Hepatocyte (in vitro differentiated cells): Measurements from ENCODE around the gene SCAMP3. TPM values are rescaled to one million over a fixed set of nuclear protein-coding genes. Genes with fewer than 3 reads are reported as not detected.

Experiments used
- DNase-seq: peaks from one replicate; pipeline ENCODE4 v3.0.0-alpha.2; 2016; ENCODE audit warnings: low spot score
- H2AFZ ChIP-seq: fragments of 200-600 bp; sonication (generic); 2 replicates; pipeline ENCODE4 v1.6.0; 2016; ENCODE audit warnings: antibody characterized with exemption, mild to moderate bottlenecking
- H3K27ac ChIP-seq: fragments of 200-600 bp; sonication (generic); 2 replicates; pipeline ENCODE4 v1.5.1; 2016; ENCODE audit warnings: mild to moderate bottlenecking
- H3K27me3 ChIP-seq: fragments of 200-600 bp; sonication (generic); 2 replicates; pipeline ENCODE4 v1.6.1; 2016
- H3K36me3 ChIP-seq: fragments of 200-600 bp; sonication (generic); replicated peaks from 2 replicates; pipeline ENCODE4 v1.5.1; 2016; ENCODE audit warnings: low read depth; ENCODE audit not compliant: insufficient read depth
- H3K4me1 ChIP-seq: fragments of 200-600 bp; sonication (generic); 2 replicates; pipeline ENCODE4 v1.5.1; 2016; ENCODE audit warnings: mild to moderate bottlenecking, moderate library complexity; ENCODE audit not compliant: insufficient read depth
- H3K4me2 ChIP-seq: fragments of 200-600 bp; sonication (generic); 2 replicates; pipeline ENCODE4 v1.6.0; 2016
- H3K4me3 ChIP-seq: fragments of 200-600 bp; sonication (generic); 2 replicates; pipeline ENCODE4 v1.5.1; 2016; ENCODE audit warnings: mild to moderate bottlenecking
- H3K79me2 ChIP-seq: fragments of 200-600 bp; sonication (generic); 2 replicates; pipeline ENCODE4 v1.6.0; 2017; ENCODE audit warnings: mild to moderate bottlenecking
- H3K9me2 ChIP-seq: fragments of 200-600 bp; sonication (generic); replicated peaks from 2 replicates; pipeline ENCODE4 v1.6.0; 2017; ENCODE audit warnings: mild to moderate bottlenecking; ENCODE audit not compliant: insufficient read depth
- H3K9me3 ChIP-seq: fragments of 200-600 bp; sonication (generic); 2 replicates; pipeline ENCODE4 v1.5.1; 2016; ENCODE audit warnings: low read depth, mild to moderate bottlenecking
- H4K20me1 ChIP-seq: fragments of 200-600 bp; sonication (generic); 2 replicates; pipeline ENCODE4 v1.6.0; 2016; ENCODE audit warnings: mild to moderate bottlenecking; ENCODE audit not compliant: insufficient read depth, poor library complexity, severe bottlenecking
- EZH2 ChIP-seq: fragments of 200-600 bp; sonication (generic); IDR thresholded peaks from 2 replicates; pipeline ENCODE4 v1.6.1; 2016; ENCODE audit warnings: antibody characterized with exemption, mild to moderate bottlenecking, borderline replicate concordance
- EZH2phosphoT487 ChIP-seq: fragments of 200-600 bp; sonication (generic); IDR thresholded peaks from one replicate; pipeline ENCODE4 v1.6.1; 2018; ENCODE audit warnings: antibody characterized with exemption, mild to moderate bottlenecking, low read depth, moderate library complexity; ENCODE audit not compliant: unreplicated experiment, severe bottlenecking
- WGBS: methylation state at CpG from one replicate; pipeline ENCODE4 v1.1.6; 2016; ENCODE audit warnings: low lambda C conversion rate; ENCODE audit errors: missing lambda C conversion rate; 5-methylcytosine and 5-hydroxymethylcytosine counted together
- polyA plus RNA-seq: library from polyadenylated mRNA; unstranded; fragments of >200 nt; fragmentation: Nextera tagmentation; extraction: Ambion mirVana; gene quantifications from 2 replicates; pipeline ENCODE4 v1.2.1, GENCODE V29; 2016
- total RNA-seq: library from RNA; depleted of rRNA; stranded (reverse); fragments of >200 nt; gene quantifications from 2 replicates; pipeline ENCODE4 v1.2.3, GENCODE V29; 2014
- TF ChIP-seq, protein P1 (sequence below): fragments of 200-600 bp; sonication (generic); IDR thresholded peaks from 2 replicates; pipeline ENCODE4 v1.5.1; 2016; ENCODE audit warnings: antibody characterized with exemption, mild to moderate bottlenecking; ENCODE audit not compliant: poor library complexity

Gene SCAMP3
- total and polyA plus RNA-seq, 2 experiments from 2014 or later: 45.7 to 114 TPM

DNA sequence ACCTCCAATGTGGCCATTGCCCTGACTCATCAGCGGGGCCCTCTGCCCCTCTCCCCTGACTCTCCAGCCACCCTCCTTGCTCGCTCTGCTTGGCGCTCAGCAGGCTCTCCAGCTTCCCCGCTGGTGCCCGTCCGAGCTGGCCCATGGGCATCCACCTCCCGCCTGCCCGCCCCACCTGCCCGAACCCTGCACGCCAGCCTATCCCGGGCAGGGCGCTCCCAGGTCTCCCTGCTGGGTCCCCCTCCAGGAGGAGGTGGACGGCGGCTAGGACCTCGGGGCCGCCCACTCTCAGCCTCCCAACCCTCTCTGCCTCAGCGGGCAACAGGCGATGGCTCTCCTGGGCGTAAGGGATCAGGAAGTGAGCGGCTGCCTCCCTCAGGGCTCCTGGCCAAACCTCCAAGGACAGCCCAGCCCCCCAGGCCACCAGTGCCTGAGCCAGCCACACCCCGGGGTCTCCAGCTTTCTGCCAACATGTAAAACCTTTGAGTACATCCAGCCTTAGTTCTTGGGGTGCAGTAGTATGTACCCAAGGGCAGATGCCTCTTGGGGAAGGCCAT, 25.9 kb upstream of the SCAMP3 start:
- no peaks in the 10 kb centered on the region for H4K20me1 ChIP-seq
- no peak overlapping the region for H3K4me3 ChIP-seq
- H3K4me1 ChIP-seq: no peaks in the 10 kb centered on the region
- H3K9me3 ChIP-seq: no peaks in the 10 kb centered on the region
- no peak overlapping the region for H3K27ac ChIP-seq
- H3K79me2 ChIP-seq: no peaks in the 10 kb centered on the region
- TF ChIP-seq, protein P1, sequence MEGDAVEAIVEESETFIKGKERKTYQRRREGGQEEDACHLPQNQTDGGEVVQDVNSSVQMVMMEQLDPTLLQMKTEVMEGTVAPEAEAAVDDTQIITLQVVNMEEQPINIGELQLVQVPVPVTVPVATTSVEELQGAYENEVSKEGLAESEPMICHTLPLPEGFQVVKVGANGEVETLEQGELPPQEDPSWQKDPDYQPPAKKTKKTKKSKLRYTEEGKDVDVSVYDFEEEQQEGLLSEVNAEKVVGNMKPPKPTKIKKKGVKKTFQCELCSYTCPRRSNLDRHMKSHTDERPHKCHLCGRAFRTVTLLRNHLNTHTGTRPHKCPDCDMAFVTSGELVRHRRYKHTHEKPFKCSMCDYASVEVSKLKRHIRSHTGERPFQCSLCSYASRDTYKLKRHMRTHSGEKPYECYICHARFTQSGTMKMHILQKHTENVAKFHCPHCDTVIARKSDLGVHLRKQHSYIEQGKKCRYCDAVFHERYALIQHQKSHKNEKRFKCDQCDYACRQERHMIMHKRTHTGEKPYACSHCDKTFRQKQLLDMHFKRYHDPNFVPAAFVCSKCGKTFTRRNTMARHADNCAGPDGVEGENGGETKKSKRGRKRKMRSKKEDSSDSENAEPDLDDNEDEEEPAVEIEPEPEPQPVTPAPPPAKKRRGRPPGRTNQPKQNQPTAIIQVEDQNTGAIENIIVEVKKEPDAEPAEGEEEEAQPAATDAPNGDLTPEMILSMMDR: no peak
- TF ChIP-seq EZH2phosphoT487 (no peak), EZH2 (no peak)
- no peaks in the 10 kb centered on the region for H3K9me2 ChIP-seq
- no peak for DNase-seq
- 96% methylated on average over 20 of the region's 21 CpGs for WGBS
- no peaks in the 10 kb centered on the region for H3K27me3 ChIP-seq
- no peak overlapping the region for H3K4me2 ChIP-seq
- no peak overlapping the region for H2AFZ ChIP-seq
- H3K36me3 ChIP-seq: no peaks in the 10 kb centered on the region

DNA sequence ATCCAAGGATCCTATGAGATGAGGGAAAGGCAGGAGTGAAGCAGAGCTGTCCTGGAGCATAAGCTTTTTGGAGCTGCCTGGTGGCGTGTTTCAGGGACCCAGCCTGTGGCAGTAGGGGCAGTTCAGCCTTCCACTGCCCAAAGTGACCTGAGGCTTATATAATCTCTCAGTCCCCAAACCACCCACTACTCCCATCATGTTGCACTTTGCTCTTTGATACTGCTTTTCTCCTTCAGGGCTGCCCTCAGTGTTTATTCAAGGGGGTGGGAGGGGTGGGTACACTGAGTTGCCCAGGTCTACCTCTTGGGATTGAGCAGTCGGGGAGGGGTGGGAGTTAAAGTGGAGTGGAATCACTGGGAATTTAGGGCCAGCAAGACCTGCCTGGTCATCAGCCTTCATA, 24.4 kb upstream of the SCAMP3 start:
- no peak for DNase-seq
- no peak overlapping the region for H3K4me3 ChIP-seq
- TF ChIP-seq EZH2phosphoT487 (no peak), EZH2 (no peak)
- TF ChIP-seq, protein P1: no peak
- no peaks in the 10 kb centered on the region for H3K36me3 ChIP-seq
- no peak overlapping the region for H2AFZ ChIP-seq
- WGBS: 75% methylated on average over 2 of the region's 2 CpGs
- H3K9me3 ChIP-seq: no peaks in the 10 kb centered on the region
- no peaks in the 10 kb centered on the region for H3K79me2 ChIP-seq
- no peaks in the 10 kb centered on the region for H3K9me2 ChIP-seq
- no peak overlapping the region for H3K4me2 ChIP-seq
- H3K4me1 ChIP-seq: no peaks in the 10 kb centered on the region
- H3K27ac ChIP-seq: no peak overlapping the region
- no peaks in the 10 kb centered on the region for H3K27me3 ChIP-seq
- no peaks in the 10 kb centered on the region for H4K20me1 ChIP-seq

DNA sequence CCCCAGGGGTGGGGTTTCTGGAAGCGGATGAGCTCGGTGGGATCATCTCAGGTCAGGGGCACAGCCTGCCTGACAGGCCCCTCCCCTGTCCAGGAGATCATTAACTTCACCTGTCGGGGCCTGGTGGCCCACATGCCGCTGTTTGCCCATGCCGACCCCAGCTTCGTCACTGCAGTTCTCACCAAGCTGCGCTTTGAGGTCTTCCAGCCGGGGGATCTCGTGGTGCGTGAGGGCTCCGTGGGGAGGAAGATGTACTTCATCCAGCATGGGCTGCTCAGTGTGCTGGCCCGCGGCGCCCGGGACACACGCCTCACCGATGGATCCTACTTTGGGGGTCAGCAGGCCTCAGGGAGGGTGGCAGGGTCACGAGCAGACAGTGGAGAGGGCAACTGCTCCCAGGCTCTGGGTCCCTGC, 23.5 kb upstream of the SCAMP3 start:
- H3K4me1 ChIP-seq: no peaks in the 10 kb centered on the region
- H3K27me3 ChIP-seq: no peaks in the 10 kb centered on the region
- no peak overlapping the region for H3K4me2 ChIP-seq
- H3K4me3 ChIP-seq: no peak overlapping the region
- no peaks in the 10 kb centered on the region for H4K20me1 ChIP-seq
- H3K27ac ChIP-seq: no peak overlapping the region
- H3K9me3 ChIP-seq: no peaks in the 10 kb centered on the region
- H2AFZ ChIP-seq: no peak overlapping the region
- no peaks in the 10 kb centered on the region for H3K79me2 ChIP-seq
- WGBS: 90% methylated on average over 18 of the region's 18 CpGs
- no peaks in the 10 kb centered on the region for H3K36me3 ChIP-seq
- no peaks in the 10 kb centered on the region for H3K9me2 ChIP-seq
- DNase-seq: no peak
- TF ChIP-seq EZH2 (no peak), EZH2phosphoT487 (no peak)
- TF ChIP-seq, protein P1: no peak

DNA sequence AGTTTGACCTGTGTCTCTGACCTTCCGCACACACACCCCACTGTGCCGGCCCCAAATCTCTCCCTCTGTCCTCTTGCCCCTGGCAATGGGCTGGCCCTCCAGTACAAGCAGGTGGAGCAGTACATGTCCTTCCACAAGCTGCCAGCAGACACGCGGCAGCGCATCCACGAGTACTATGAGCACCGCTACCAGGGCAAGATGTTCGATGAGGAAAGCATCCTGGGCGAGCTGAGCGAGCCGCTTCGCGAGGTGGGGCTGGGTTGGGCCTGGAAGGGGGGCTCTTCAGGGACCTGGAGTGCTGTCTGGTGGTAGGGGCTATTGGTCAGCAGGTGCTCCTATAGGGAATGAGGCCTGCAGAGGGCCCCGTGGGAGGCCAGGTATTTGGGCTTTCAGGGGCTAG, 22.9 kb upstream of the SCAMP3 start:
- no peak overlapping the region for H3K4me2 ChIP-seq
- no peaks in the 10 kb centered on the region for H3K27me3 ChIP-seq
- H3K9me2 ChIP-seq: no peaks in the 10 kb centered on the region
- no peaks in the 10 kb centered on the region for H3K36me3 ChIP-seq
- no peak for DNase-seq
- H2AFZ ChIP-seq: no peak overlapping the region
- WGBS: 96% methylated on average over 14 of the region's 14 CpGs
- no peaks in the 10 kb centered on the region for H3K4me1 ChIP-seq
- TF ChIP-seq EZH2 (no peak), EZH2phosphoT487 (no peak)
- TF ChIP-seq, protein P1: no peak
- no peaks in the 10 kb centered on the region for H4K20me1 ChIP-seq
- H3K9me3 ChIP-seq: no peaks in the 10 kb centered on the region
- H3K27ac ChIP-seq: no peak overlapping the region
- no peaks in the 10 kb centered on the region for H3K79me2 ChIP-seq
- H3K4me3 ChIP-seq: no peak overlapping the region
